ENCODE measurements around the gene PIGT. TPM values are rescaled to one million over a fixed set of nuclear protein-coding genes. Genes with fewer than 3 reads are reported as not detected.

Gene PIGT
- total and polyA plus RNA-seq, 10 of the 15 experiments (the other 5 are each of a cell fraction or from before 2014, with no cell fraction given), result 18.6 to 66.0 (median 35.3) TPM

GRCh38 chr20:45400346-45401031 is 15.5 kb upstream of the PIGT start:
- in situ Hi-C loops (cut with MboI) (no loop called here), intact Hi-C loops (cut with micrococcal nuclease; ENCODE audit: unreplicated experiment) (no loop called here)
- no peaks in the 10 kb centered on the region for H3K36me3 ChIP-seq (ENCODE audit: control insufficient read depth in 2 of 2, insufficient read depth in 2 of 2, low read length in 1 of 2)
- no peak overlapping the region for H3K4me2 ChIP-seq (ENCODE audit: control insufficient read depth, insufficient read depth)
- FAIRE-seq, result no peak
- no peak overlapping the region for H3K27ac ChIP-seq (ENCODE audit: control insufficient read depth, insufficient read depth)
- H4K20me1 ChIP-seq (ENCODE audit: control insufficient read depth, insufficient read depth), result no peaks in the 10 kb centered on the region
- H3K79me2 ChIP-seq (ENCODE audit: control insufficient read depth, insufficient read depth, low read length), result no peaks in the 10 kb centered on the region
- TF ChIP-seq JUNB (IDR thresholded peaks at IDR 0.05) (no peak), CBX5 (IDR thresholded peaks at IDR 0.05; ENCODE audit: low read depth) (0 out of 2 replicates have a peak, but pooled peaks have one; percentile 37), REST (IDR thresholded peaks at IDR 0.05; ENCODE audit: low read depth, low read length) (no peak), PML (IDR thresholded peaks at IDR 0.05; ENCODE audit: low read length) (no peak), TAF1 (IDR thresholded peaks at IDR 0.05; ENCODE audit: borderline replicate concordance, low read depth, low read length) (no peak), RB1 (IDR thresholded peaks at IDR 0.05; ENCODE audit: borderline replicate concordance) (no peak)
- H3K4me3 ChIP-seq, result no peak overlapping the region
- H3K4me1 ChIP-seq (ENCODE audit: control insufficient read depth, insufficient read depth, low read length), result no peaks in the 10 kb centered on the region
- ChIA-PET POLR2A (no interaction called here), CTCF (no interaction called here), SMC1A (ENCODE audit: uncharacterized antibody, unreplicated experiment) (no interaction called here), RAD21 (ENCODE audit: unreplicated experiment) (no interaction called here)
- no TSS peak for BruUV-seq (replicated peaks)
- peaks cover 15% of the 10 kb centered on the region; the same call in 2 of the 3 replicates for H3K9me3 ChIP-seq (replicated peaks; ENCODE audit: control insufficient read depth, insufficient read depth, low read length)
- peaks cover 0 to under 1% of the 10 kb centered on the region in 2 experiments; a peak in 3 of 4 replicates for H3K27me3 ChIP-seq (replicated peaks in 1 of 2; ENCODE audit: control insufficient read depth in 2 of 2, insufficient read depth in 2 of 2, low read length in 1 of 2)
- H3K9ac ChIP-seq (ENCODE audit: control insufficient read depth, insufficient read depth, low read length), result no peak overlapping the region
- no peak for ATAC-seq
- no peak for DNase-seq (ENCODE audit: low read depth, low spot score)
- H2AFZ ChIP-seq (ENCODE audit: control insufficient read depth, low read depth, low read length), result no peak overlapping the region
- 74% methylated on average over 6 of the region's 6 CpGs for WGBS (ENCODE audit: insufficient coverage, insufficient replicate concordance, low lambda C conversion rate, missing lambda C conversion rate)
